Activated naive CD4-positive, alpha-beta T cell treated with anti-CD3 and anti-CD28 coated beads, Interleukin-2, amount 10 ng/mL, durations not matched to agents 7 days and 5 days (primary cell): ENCODE data around the gene SMKR1.

ENCODE experiments used
- CTCF ChIA-PET: fragments of 350-600 bp; sonication (Branson Sonifier 250); formaldehyde crosslinking; loops from one replicate; lab custom pipeline; 2021; ENCODE audit warnings: antibody characterized with exemption; lab: Charles Lee
- DNase-seq: peaks from one replicate; pipeline ENCODE4 v3.0.0-alpha.2; 2020
- H3K27ac Mint-ChIP-seq: one replicate; pipeline ENCODE4 v1.8.0; 2021; ENCODE audit warnings: mild to moderate bottlenecking, moderate library complexity, mixed read lengths
- H3K27me3 Mint-ChIP-seq: one replicate; pipeline ENCODE4 v1.8.0; 2021; ENCODE audit warnings: mild to moderate bottlenecking, mixed read lengths
- H3K36me3 Mint-ChIP-seq: one replicate; pipeline ENCODE4 v1.8.0; 2021; ENCODE audit warnings: mixed read lengths
- H3K4me1 Mint-ChIP-seq: one replicate; pipeline ENCODE4 v1.8.0; 2021; ENCODE audit warnings: mixed read lengths
- H3K4me3 Mint-ChIP-seq: one replicate; pipeline ENCODE4 v1.8.0; 2021; ENCODE audit warnings: mild to moderate bottlenecking, moderate library complexity, mixed read lengths
- H3K9me3 Mint-ChIP-seq: one replicate; pipeline ENCODE4 v1.8.0; 2021; ENCODE audit warnings: mixed read lengths

SMKR1 gene

DNA sequence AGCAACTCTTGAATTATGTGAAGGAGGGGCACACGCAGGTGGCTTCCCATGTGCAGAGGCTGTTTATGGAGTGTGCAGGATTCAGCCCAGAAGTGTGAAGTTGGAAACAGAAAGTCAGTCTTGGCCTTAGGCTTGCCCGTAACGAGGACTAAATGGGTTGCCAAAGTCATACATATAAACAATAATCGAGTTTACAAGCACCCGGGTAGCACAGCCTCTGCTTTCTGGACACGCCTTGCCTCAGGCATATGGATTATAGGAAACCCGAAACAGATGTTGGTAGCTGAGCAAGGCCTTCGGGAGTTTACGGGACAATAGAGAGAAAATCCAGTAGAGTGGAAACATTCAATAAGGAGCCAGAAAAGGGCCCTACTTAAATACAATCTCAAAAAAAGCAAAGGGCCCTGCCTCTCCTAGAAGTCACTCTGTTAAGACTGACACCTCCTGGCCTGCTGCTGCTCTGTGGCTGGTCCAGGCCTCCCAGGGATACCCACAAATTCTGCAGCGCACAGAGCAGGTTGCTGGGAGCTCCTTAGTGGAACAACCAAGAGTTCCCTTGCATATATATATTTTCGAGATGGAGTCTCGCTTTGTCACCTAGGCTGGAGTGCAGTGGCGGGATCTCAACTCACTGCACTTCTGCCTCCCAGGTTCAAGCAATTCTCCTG, 48.5 kb downstream of the SMKR1 start:
- H3K36me3 Mint-ChIP-seq: no peaks in the 10 kb centered on the region
- no peak for DNase-seq
- H3K4me3 Mint-ChIP-seq: no peak overlapping the region
- H3K4me1 Mint-ChIP-seq: peaks cover 5% of the 10 kb centered on the region
- CTCF ChIA-PET: no interaction called here
- peaks cover 31% of the 10 kb centered on the region for H3K27me3 Mint-ChIP-seq
- no peaks in the 10 kb centered on the region for H3K9me3 Mint-ChIP-seq
- no peak overlapping the region for H3K27ac Mint-ChIP-seq

DNA sequence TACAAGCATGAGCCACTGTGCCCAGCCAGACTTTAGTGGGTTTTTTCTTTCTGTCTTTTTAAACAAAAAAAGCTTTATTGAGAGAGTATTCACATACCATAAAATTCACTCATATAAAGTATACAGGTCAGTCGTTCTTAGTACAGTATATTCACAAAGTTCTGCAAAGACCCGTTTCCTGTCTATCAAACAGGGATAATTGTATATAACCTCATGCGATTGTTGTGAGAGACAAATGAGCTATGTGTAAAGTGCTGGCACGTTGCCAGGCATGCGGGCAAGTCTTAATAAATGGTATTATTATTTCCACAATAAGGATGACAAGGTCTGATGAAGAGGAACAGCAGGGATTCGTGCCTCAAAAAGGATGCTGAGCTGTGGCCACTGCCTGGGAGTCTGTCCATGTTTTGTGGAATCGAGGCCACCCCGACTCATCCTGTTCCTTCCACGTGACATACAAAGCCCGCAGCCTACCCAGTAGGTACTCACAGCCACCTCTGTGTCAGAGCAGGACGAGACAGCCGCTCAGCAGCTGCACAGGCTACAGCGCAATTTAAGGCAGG, 51.6 kb downstream of the SMKR1 start:
- no peak overlapping the region for H3K27ac Mint-ChIP-seq
- CTCF ChIA-PET: interaction anchor here (1.7 kb wide), 1 partner anchor 81 kb away, joined by 3 read pairs; no protein-coding TSS in a partner anchor
- H3K4me1 Mint-ChIP-seq: peaks cover 5% of the 10 kb centered on the region
- no peaks in the 10 kb centered on the region for H3K9me3 Mint-ChIP-seq
- peak; percentile 57 for DNase-seq
- H3K27me3 Mint-ChIP-seq: peaks cover 36% of the 10 kb centered on the region
- no peaks in the 10 kb centered on the region for H3K36me3 Mint-ChIP-seq
- H3K4me3 Mint-ChIP-seq: no peak overlapping the region

DNA sequence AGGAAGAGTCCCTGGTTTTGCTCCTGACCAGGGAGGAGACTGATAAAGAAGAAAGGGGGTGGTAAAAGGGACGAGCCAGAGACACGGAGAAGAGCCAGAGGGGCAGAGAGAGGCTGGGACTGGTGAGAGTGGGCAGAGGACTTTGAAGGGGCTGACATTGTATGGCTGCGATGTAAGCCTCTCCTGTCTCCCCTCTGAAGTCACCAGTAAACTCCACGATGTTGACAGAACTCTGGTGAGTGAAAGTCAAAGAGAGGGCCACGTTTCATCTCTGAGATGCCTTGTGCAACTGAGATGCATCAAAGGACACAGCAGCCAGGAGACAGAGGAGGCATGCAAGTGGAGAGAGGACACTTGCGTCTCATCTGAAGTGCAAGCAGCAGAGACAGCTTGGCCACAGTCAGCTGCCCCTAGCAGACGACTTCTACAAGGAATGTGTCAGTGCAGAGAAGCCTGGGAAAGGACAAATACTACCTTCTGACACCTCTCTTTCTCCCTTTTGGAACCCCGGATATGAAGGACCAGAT, 54.3 kb downstream of the SMKR1 start:
- Mint-ChIP-seq H3K9me3 (no peaks in the 10 kb centered on the region), H3K4me1 (peaks cover 5% of the 10 kb centered on the region), H3K4me3 (no peak overlapping the region), H3K36me3 (no peaks in the 10 kb centered on the region), H3K27me3 (peaks cover 38% of the 10 kb centered on the region), H3K27ac (no peak overlapping the region)
- CTCF ChIA-PET: interaction anchor here (0.6 kb wide), 1 partner anchor 17 kb away, joined by 3 read pairs; no protein-coding TSS in a partner anchor
- no peak for DNase-seq

DNA sequence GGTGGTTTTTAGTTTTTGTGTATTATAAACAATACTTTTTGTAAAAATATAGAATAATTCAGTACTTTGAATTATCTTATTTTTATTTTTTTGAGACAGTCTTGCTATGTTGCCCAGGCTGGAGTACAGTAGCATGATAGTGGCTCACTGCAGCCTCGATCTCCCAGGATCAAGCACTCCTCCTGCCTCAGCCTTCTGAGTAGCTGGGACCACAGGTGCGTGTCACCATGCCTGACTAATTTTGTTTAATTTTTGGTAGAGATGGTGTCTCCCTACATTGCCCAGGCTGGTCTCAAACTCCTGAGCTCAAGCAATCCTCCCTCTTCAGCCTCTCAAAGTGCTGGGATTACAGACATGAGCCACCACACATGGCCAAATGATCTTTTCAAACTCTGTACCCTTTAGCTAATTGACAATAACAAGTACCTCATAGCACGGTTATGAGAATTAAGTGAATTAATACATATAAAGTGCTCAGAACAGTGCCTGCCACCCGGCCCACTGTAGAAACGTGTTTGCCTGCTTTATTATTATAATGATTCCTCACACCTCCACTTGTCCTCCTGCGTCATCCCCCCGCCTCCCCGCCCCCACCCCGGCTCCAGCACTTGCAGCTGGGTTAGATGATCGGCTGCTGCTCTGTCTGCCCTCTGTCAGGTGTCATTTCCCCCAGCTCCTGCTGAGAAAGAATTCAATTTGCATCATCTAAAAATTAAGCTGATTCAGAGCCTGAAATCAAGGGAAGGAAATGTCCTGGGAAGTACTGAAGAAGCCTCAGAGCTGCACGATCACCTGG, 55.6 kb downstream of the SMKR1 start:
- H3K4me1 Mint-ChIP-seq: peaks cover 5% of the 10 kb centered on the region
- DNase-seq: no peak
- no peaks in the 10 kb centered on the region for H3K9me3 Mint-ChIP-seq
- H3K27me3 Mint-ChIP-seq: peaks cover 35% of the 10 kb centered on the region
- no peaks in the 10 kb centered on the region for H3K36me3 Mint-ChIP-seq
- no peak overlapping the region for H3K27ac Mint-ChIP-seq
- CTCF ChIA-PET: no interaction called here
- H3K4me3 Mint-ChIP-seq: no peak overlapping the region

DNA sequence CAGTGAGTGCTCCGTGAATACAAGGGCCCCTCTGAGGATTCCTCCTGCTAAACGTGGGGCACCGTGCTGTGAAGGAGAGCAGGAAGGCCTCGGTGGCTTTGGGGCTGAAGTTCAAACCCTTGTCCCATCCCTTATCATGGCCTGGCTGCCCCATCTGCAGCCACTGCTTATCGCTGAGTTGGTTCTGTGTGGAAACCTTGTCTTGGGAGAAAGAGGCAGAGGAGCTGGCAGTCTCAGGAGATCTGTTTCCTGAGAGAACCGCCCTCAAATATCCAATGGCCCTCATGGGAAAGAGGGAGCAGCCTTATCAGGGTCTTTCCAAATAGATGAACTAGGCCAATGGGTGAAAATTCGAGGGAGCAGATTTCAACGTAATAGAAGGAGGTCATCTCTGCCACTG, 57.2 kb downstream of the SMKR1 start:
- no peak overlapping the region for H3K27ac Mint-ChIP-seq
- no peak overlapping the region for H3K4me3 Mint-ChIP-seq
- no peaks in the 10 kb centered on the region for H3K36me3 Mint-ChIP-seq
- H3K4me1 Mint-ChIP-seq: no peaks in the 10 kb centered on the region
- H3K27me3 Mint-ChIP-seq: peaks cover 38% of the 10 kb centered on the region
- CTCF ChIA-PET: interaction anchor here (0.6 kb wide), 1 partner anchor 241 kb away, joined by 3 read pairs; no protein-coding TSS in a partner anchor
- no peaks in the 10 kb centered on the region for H3K9me3 Mint-ChIP-seq
- DNase-seq: no peak

DNA sequence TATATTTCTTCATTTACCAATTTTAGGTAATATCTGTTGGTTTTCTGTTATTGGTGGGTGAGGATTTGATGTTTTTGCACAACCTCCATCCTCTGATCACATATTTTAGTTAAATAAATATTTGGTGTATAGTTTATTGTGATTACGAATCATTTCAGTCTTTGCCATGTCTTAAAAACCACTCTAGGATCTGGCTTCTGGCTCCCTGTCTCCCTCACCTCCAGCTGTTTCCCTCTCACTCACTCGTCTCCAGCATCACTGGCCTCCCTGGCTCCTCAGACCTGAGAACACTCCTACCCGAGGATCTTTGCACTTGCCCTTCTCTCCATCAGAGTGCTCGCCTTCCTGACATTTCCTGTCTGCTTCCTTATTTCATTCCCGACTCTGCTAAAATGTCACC, 58.5 kb downstream of the SMKR1 start:
- no peaks in the 10 kb centered on the region for H3K9me3 Mint-ChIP-seq

DNA sequence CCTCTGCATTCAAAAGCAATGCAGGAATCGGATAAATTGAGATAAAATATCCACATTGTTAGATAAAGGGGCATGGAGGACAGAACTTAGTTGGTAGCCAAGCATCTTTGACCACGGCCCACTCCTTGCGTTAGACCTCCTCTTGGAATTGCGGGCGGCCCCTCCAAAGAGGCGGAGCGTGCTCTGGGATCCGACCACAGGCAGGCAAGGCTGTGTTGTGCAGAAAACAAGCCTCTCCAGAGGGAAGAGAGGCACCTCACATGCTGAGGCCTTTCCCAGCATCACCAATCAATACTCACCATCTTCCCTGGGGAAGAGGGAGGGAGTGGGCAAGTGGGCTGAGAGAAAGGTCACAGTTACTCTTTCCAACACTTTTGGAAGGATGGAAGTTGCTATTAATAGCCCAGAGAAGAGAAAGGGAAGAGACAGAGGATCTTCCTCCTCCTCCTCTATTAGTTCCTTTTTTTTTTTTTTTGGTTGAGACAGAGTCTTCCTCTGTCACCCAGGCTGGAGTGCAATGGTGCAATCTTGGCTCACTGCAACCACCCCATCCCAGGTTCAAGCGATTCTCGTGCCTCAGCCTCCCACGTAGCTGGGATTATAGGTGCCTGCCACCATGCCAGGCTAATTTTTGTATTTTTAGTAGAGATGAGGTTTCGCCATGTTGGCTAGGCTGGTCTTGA, 59.5 kb downstream of the SMKR1 start:
- Mint-ChIP-seq H3K27me3 (peaks cover 35% of the 10 kb centered on the region), H3K4me3 (no peak overlapping the region), H3K36me3 (no peaks in the 10 kb centered on the region), H3K4me1 (peaks cover 3% of the 10 kb centered on the region), H3K9me3 (no peaks in the 10 kb centered on the region), H3K27ac (no peak overlapping the region)
- CTCF ChIA-PET: interaction anchor here (1.1 kb wide), 1 partner anchor 46 kb away, joined by 3 read pairs; no protein-coding TSS in a partner anchor
- no peak for DNase-seq

More for the DNA sequence above, 58.5 kb downstream of the SMKR1 start:
- Mint-ChIP-seq H3K4me1 (no peaks in the 10 kb centered on the region), H3K4me3 (no peak overlapping the region), H3K27ac (no peak overlapping the region), H3K36me3 (no peaks in the 10 kb centered on the region), H3K27me3 (peaks cover 35% of the 10 kb centered on the region)
- CTCF ChIA-PET: interaction anchor here (1.1 kb wide), 1 partner anchor 47 kb away, joined by 3 read pairs; no protein-coding TSS in a partner anchor
- no peak for DNase-seq
